Cardiac muscle cell (in vitro differentiated cells and primary cell): Measurements from ENCODE around the gene INKA2. TPM values are rescaled to one million over a fixed set of nuclear protein-coding genes. Genes with fewer than 3 reads are reported as not detected.

Source experiments
- DNase-seq, 2 donors: peaks; one replicate each; pipeline versions ENCODE4 v3.0.0 to v3.0.0-alpha.2; 2010 to 2017; ENCODE audit warnings: low read depth in 1 of 2, low spot score in 1 of 2
- H3K27ac ChIP-seq: fragments of 200-600 bp; sonication (generic); 2 replicates; pipeline ENCODE4 v1.5.1; 2016
- H3K27me3 ChIP-seq: fragments of 200-600 bp; sonication (generic); 2 replicates; pipeline ENCODE4 v1.6.0; 2016; ENCODE audit warnings: control low read depth
- H3K36me3 ChIP-seq: fragments of 200-600 bp; sonication (generic); 2 replicates; pipeline ENCODE4 v1.5.1; 2016; ENCODE audit warnings: control low read depth
- H3K4me1 ChIP-seq: fragments of 200-600 bp; sonication (generic); 2 replicates; pipeline ENCODE4 v1.8.1; 2017; ENCODE audit warnings: low read depth, mild to moderate bottlenecking, mixed run types
- H3K4me3 ChIP-seq: fragments of 200-600 bp; sonication (generic); 2 replicates; pipeline ENCODE4 v1.5.1; 2016; ENCODE audit warnings: mild to moderate bottlenecking
- H3K9me3 ChIP-seq: fragments of 200-600 bp; sonication (generic); 2 replicates; pipeline ENCODE4 v1.5.1; 2017; ENCODE audit warnings: low read depth, mild to moderate bottlenecking, control low read depth
- polyA plus RNA-seq: library from polyadenylated mRNA; unstranded; fragments of >200 nt; fragmentation: Nextera tagmentation; extraction: Ambion mirVana; gene quantifications from 2 replicates; pipeline ENCODE4 v1.2.1, GENCODE V29; 2016
- total RNA-seq: library from RNA; depleted of rRNA; stranded (reverse); fragments of >200 nt; gene quantifications from 2 replicates; pipeline ENCODE4 v1.2.3, GENCODE V29; 2016
- TF ChIP-seq, protein P1 (sequence below): IDR thresholded peaks from 2 replicates; pipeline ENCODE4 v1.5.1; 2012; ENCODE audit warnings: low read depth, mild to moderate bottlenecking, low read length

The INKA2 gene
- total and polyA plus RNA-seq, 2 experiments from 2014 or later, result 7.2 to 7.5 TPM

- DNase-seq, result no peak
- TF ChIP-seq, protein P1, sequence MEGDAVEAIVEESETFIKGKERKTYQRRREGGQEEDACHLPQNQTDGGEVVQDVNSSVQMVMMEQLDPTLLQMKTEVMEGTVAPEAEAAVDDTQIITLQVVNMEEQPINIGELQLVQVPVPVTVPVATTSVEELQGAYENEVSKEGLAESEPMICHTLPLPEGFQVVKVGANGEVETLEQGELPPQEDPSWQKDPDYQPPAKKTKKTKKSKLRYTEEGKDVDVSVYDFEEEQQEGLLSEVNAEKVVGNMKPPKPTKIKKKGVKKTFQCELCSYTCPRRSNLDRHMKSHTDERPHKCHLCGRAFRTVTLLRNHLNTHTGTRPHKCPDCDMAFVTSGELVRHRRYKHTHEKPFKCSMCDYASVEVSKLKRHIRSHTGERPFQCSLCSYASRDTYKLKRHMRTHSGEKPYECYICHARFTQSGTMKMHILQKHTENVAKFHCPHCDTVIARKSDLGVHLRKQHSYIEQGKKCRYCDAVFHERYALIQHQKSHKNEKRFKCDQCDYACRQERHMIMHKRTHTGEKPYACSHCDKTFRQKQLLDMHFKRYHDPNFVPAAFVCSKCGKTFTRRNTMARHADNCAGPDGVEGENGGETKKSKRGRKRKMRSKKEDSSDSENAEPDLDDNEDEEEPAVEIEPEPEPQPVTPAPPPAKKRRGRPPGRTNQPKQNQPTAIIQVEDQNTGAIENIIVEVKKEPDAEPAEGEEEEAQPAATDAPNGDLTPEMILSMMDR, result no peak
- H3K4me1 ChIP-seq, result peaks cover 40% of the 10 kb centered on the region
Observed at GRCh38 chr1:111750856-111751255, 11.7 kb upstream of the INKA2 start.

GRCh38 chr1:111749628-111750027 is 10.4 kb upstream of the INKA2 start:
- DNase-seq, result no peak
- no peaks in the 10 kb centered on the region for H3K9me3 ChIP-seq
- TF ChIP-seq, protein P1, result no peak
- H3K27me3 ChIP-seq, result no peaks in the 10 kb centered on the region
- H3K4me1 ChIP-seq, result peaks cover 43% of the 10 kb centered on the region
- H3K36me3 ChIP-seq, result peaks cover 2% of the 10 kb centered on the region
- no peak overlapping the region for H3K4me3 ChIP-seq
- H3K27ac ChIP-seq, result peak overlapping the region; percentile 100

More at GRCh38 chr1:111750856-111751255, 11.7 kb upstream of the INKA2 start:
- peak overlapping the region; percentile 100 for H3K27ac ChIP-seq
- peaks cover 2% of the 10 kb centered on the region for H3K36me3 ChIP-seq
- H3K27me3 ChIP-seq, result no peaks in the 10 kb centered on the region
- no peak overlapping the region for H3K4me3 ChIP-seq
- H3K9me3 ChIP-seq, result no peaks in the 10 kb centered on the region

DNA sequence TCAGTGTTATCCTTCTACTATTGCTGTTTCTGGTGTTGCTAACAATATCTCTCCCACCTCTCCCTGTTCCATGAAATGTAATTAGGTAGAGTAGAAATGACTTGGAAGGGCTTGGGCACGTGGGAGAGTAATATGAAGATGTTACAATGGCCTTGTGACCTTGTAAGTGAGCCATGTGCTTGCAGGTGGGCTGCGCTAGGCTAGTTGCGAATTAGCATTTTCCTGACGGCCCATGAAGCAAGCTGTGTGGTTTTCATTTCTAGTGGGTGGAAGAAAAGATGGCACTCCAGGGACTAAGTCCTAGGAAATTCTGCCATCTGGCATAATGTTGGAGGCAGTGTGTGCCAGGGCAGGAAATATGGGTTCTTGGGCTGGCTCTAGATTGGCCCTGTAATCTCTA is 8.8 kb upstream of the INKA2 start:
- DNase-seq, result no peak
- Histone ChIP-seq H3K27ac (peak overlapping the region; percentile 100), H3K27me3 (no peaks in the 10 kb centered on the region), H3K9me3 (no peaks in the 10 kb centered on the region), H3K4me3 (no peak overlapping the region), H3K4me1 (peaks cover 41% of the 10 kb centered on the region), H3K36me3 (peaks cover 2% of the 10 kb centered on the region)
- TF ChIP-seq, protein P1, result no peak

DNA sequence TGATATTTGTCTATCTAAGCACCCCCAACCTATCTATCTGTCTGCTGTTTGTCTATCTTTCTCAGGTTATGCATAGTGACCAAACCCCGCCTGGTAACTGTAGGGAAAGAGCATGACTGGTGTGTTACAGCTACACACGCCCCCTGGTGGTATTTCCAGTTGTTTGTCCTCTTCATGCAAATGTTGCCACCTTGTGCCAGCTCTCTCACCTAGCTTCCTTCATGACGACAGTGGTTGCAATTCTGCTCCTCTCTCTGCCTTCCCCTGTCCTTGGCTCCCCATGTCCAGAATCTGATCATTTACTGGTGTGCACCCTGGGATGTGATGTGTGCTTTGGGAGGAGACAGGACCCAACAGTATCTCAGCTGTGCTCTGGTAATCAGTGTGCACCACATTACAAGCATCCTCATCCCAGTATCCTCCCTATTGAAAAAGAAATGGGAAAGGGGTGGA is 8.1 kb upstream of the INKA2 start:
- DNase-seq, result peak; percentile 54 to 87
- H3K4me1 ChIP-seq, result peaks cover 41% of the 10 kb centered on the region
- H3K27me3 ChIP-seq, result no peaks in the 10 kb centered on the region
- no peak overlapping the region for H3K4me3 ChIP-seq
- H3K9me3 ChIP-seq, result no peaks in the 10 kb centered on the region
- H3K36me3 ChIP-seq, result peaks cover 2% of the 10 kb centered on the region
- TF ChIP-seq, protein P1, result peak; percentile 74
- H3K27ac ChIP-seq, result peak overlapping the region; percentile 100

GRCh38 chr1:111746614-111746999 is 7.4 kb upstream of the INKA2 start:
- H3K4me1 ChIP-seq, result peaks cover 41% of the 10 kb centered on the region
- TF ChIP-seq, protein P1, result no peak
- no peak overlapping the region for H3K4me3 ChIP-seq
- no peaks in the 10 kb centered on the region for H3K9me3 ChIP-seq
- no peaks in the 10 kb centered on the region for H3K27me3 ChIP-seq
- peaks cover 2% of the 10 kb centered on the region for H3K36me3 ChIP-seq
- no peak for DNase-seq
- H3K27ac ChIP-seq, result peak overlapping the region; percentile 100
